ENCODE data around the gene DOK4. TPM values are rescaled to one million over a fixed set of nuclear protein-coding genes. Genes with fewer than 3 reads are reported as not detected.

Gene DOK4
- total and polyA plus RNA-seq, 2 experiments from 2014 or later = 106 to 112 TPM

GRCh38 chr16:57519796-57520360 is 33.6 kb upstream of the DOK4 start:
- Histone ChIP-seq H3K9me2 (replicated peaks; ENCODE audit: insufficient read depth) (no peaks in the 10 kb centered on the region), H3K36me3 (replicated peaks; ENCODE audit: insufficient read depth, low read depth) (no peaks in the 10 kb centered on the region), H3K4me3 (no peak overlapping the region), H3K4me2 (no peak overlapping the region), H2AFZ (no peak overlapping the region), H3K27me3 (no peaks in the 10 kb centered on the region), H4K20me1 (ENCODE audit: insufficient read depth, poor library complexity, severe bottlenecking) (no peaks in the 10 kb centered on the region), H3K4me1 (ENCODE audit: insufficient read depth) (peaks cover 4% of the 10 kb centered on the region), H3K79me2 (no peaks in the 10 kb centered on the region), H3K27ac (no peak overlapping the region), H3K9me3 (ENCODE audit: low read depth) (no peaks in the 10 kb centered on the region)
- WGBS (ENCODE audit: low lambda C conversion rate, missing lambda C conversion rate) = 39% methylated on average over 10 of the region's 10 CpGs
- no peak for TF ChIP-seq EZH2 (IDR thresholded peaks at IDR 0.05; ENCODE audit: borderline replicate concordance)
- no peak for TF ChIP-seq EZH2phosphoT487 (IDR thresholded peaks at IDR 0.05; ENCODE audit: low read depth, severe bottlenecking, unreplicated experiment)
- TF ChIP-seq CTCF (IDR thresholded peaks at IDR 0.05; ENCODE audit: poor library complexity) = peak; percentile 94
- DNase-seq (ENCODE audit: low spot score) = peak; percentile 90

- H2AFZ ChIP-seq = no peak overlapping the region
- H3K9me2 ChIP-seq (replicated peaks; ENCODE audit: insufficient read depth) = no peaks in the 10 kb centered on the region
- no peak overlapping the region for H3K4me2 ChIP-seq
- no peaks in the 10 kb centered on the region for H3K27me3 ChIP-seq
- no peaks in the 10 kb centered on the region for H3K79me2 ChIP-seq
- no peaks in the 10 kb centered on the region for H3K36me3 ChIP-seq (replicated peaks; ENCODE audit: insufficient read depth, low read depth)
- no peaks in the 10 kb centered on the region for H3K9me3 ChIP-seq (ENCODE audit: low read depth)
- TF ChIP-seq CTCF (IDR thresholded peaks at IDR 0.05; ENCODE audit: poor library complexity) = no peak
- TF ChIP-seq EZH2phosphoT487 (IDR thresholded peaks at IDR 0.05; ENCODE audit: low read depth, severe bottlenecking, unreplicated experiment) = no peak
- peaks cover 14% of the 10 kb centered on the region for H3K4me1 ChIP-seq (ENCODE audit: insufficient read depth)
- no peaks in the 10 kb centered on the region for H4K20me1 ChIP-seq (ENCODE audit: insufficient read depth, poor library complexity, severe bottlenecking)
- DNase-seq (ENCODE audit: low spot score) = no peak
- H3K27ac ChIP-seq = no peak overlapping the region
- 73% methylated on average over 6 of the region's 6 CpGs for WGBS (ENCODE audit: low lambda C conversion rate, missing lambda C conversion rate)
- no peak overlapping the region for H3K4me3 ChIP-seq
Observed at GRCh38 chr16:57518922-57519321, 32.6 kb upstream of the DOK4 start.

- H3K4me1 ChIP-seq (ENCODE audit: insufficient read depth) = peaks cover 18% of the 10 kb centered on the region
Observed at GRCh38 chr16:57518520-57518919, 32.2 kb upstream of the DOK4 start.

More at GRCh38 chr16:57518520-57518919, 32.2 kb upstream of the DOK4 start:
- no peak overlapping the region for H3K4me3 ChIP-seq
- TF ChIP-seq EZH2phosphoT487 (IDR thresholded peaks at IDR 0.05; ENCODE audit: low read depth, severe bottlenecking, unreplicated experiment) (no peak), CTCF (IDR thresholded peaks at IDR 0.05; ENCODE audit: poor library complexity) (no peak), EZH2 (IDR thresholded peaks at IDR 0.05; ENCODE audit: borderline replicate concordance) (no peak)
- H3K9me3 ChIP-seq (ENCODE audit: low read depth) = no peaks in the 10 kb centered on the region
- no peak overlapping the region for H3K27ac ChIP-seq
- no peak for DNase-seq (ENCODE audit: low spot score)
- WGBS (ENCODE audit: low lambda C conversion rate, missing lambda C conversion rate) = 95% methylated on average over 13 of the region's 13 CpGs
- no peaks in the 10 kb centered on the region for H4K20me1 ChIP-seq (ENCODE audit: insufficient read depth, poor library complexity, severe bottlenecking)
- no peaks in the 10 kb centered on the region for H3K27me3 ChIP-seq
- H3K36me3 ChIP-seq (replicated peaks; ENCODE audit: insufficient read depth, low read depth) = no peaks in the 10 kb centered on the region
- H3K9me2 ChIP-seq (replicated peaks; ENCODE audit: insufficient read depth) = no peaks in the 10 kb centered on the region
- H3K4me2 ChIP-seq = no peak overlapping the region
- H3K79me2 ChIP-seq = no peaks in the 10 kb centered on the region
- H2AFZ ChIP-seq = no peak overlapping the region

All from hepatocyte (in vitro differentiated cells).